ENCODE data around the gene EMC8.
"Not testable (repeated sequence)": the region's sequence is repeated elsewhere in the genome, so short reads cannot be mapped to it uniquely, and the experiment has no call there.

Gene EMC8

GRCh38 chr16:85799497-85800320, at the start of gene EMC8, which contains the start of gene COX4I1:
Gene EMC8, minus strand, starts transcription at chr16:85799544. Its CDS starts 249 bp downstream, at chr16:85799295.
Gene COX4I1, plus strand, starts transcription at chr16:85799695. Its CDS starts 1,511 bp downstream, at chr16:85801206.
- in situ Hi-C loops (cut with MboI; ENCODE audit: low sequenced_read_pairs), result loop anchor here (25.0 kb wide), 1 partner anchor 713 kb away; the partner anchor contains the start of gene FOXF1

GRCh38 chr16:85848986-85849385, 49.6 kb upstream of the EMC8 start:
- in situ Hi-C loops (cut with MboI; ENCODE audit: low sequenced_read_pairs), result no loop called here

- in situ Hi-C loops (cut with MboI; ENCODE audit: low sequenced_read_pairs), result no loop called here
Observed at GRCh38 chr16:85847681-85848601, 48.6 kb upstream of the EMC8 start.

GRCh38 chr16:85847036-85847435, 47.7 kb upstream of the EMC8 start:
- in situ Hi-C loops (cut with MboI; ENCODE audit: low sequenced_read_pairs), result no loop called here

GRCh38 chr16:85846461-85846860, 47.1 kb upstream of the EMC8 start:
- in situ Hi-C loops (cut with MboI; ENCODE audit: low sequenced_read_pairs), result no loop called here

GRCh38 chr16:85845266-85845665, 45.9 kb upstream of the EMC8 start:
- in situ Hi-C loops (cut with MboI; ENCODE audit: low sequenced_read_pairs), result no loop called here

GRCh38 chr16:85844786-85845185, 45.4 kb upstream of the EMC8 start:
- in situ Hi-C loops (cut with MboI; ENCODE audit: low sequenced_read_pairs), result no loop called here

- in situ Hi-C loops (cut with MboI; ENCODE audit: low sequenced_read_pairs), result no loop called here
Observed at GRCh38 chr16:85844169-85844481, 44.8 kb upstream of the EMC8 start.

- in situ Hi-C loops (cut with MboI; ENCODE audit: low sequenced_read_pairs), result no loop called here
Observed at GRCh38 chr16:85843471-85844168, 44.3 kb upstream of the EMC8 start.

GRCh38 chr16:85842848-85843247, 43.5 kb upstream of the EMC8 start:
- in situ Hi-C loops (cut with MboI; ENCODE audit: low sequenced_read_pairs), result no loop called here

- in situ Hi-C loops (cut with MboI; ENCODE audit: low sequenced_read_pairs), result no loop called here
Observed at GRCh38 chr16:85842435-85842834, 43.1 kb upstream of the EMC8 start.

GRCh38 chr16:85840801-85841200, 41.5 kb upstream of the EMC8 start:
- in situ Hi-C loops (cut with MboI; ENCODE audit: low sequenced_read_pairs), result no loop called here

- in situ Hi-C loops (cut with MboI; ENCODE audit: low sequenced_read_pairs), result no loop called here
Observed at GRCh38 chr16:85840395-85840794, 41.1 kb upstream of the EMC8 start.

- in situ Hi-C loops (cut with MboI; ENCODE audit: low sequenced_read_pairs), result no loop called here
Observed at GRCh38 chr16:85839681-85840240, 40.4 kb upstream of the EMC8 start.

- in situ Hi-C loops (cut with MboI; ENCODE audit: low sequenced_read_pairs), result no loop called here
Observed at GRCh38 chr16:85838876-85839585, 39.7 kb upstream of the EMC8 start.

GRCh38 chr16:85838381-85838780, 39.0 kb upstream of the EMC8 start:
- in situ Hi-C loops (cut with MboI; ENCODE audit: low sequenced_read_pairs), result no loop called here

- in situ Hi-C loops (cut with MboI; ENCODE audit: low sequenced_read_pairs), result not testable (repeated sequence)
Observed at GRCh38 chr16:85837654-85838053, 38.3 kb upstream of the EMC8 start.

- in situ Hi-C loops (cut with MboI; ENCODE audit: low sequenced_read_pairs), result no loop called here
Observed at GRCh38 chr16:85836706-85837582, 37.6 kb upstream of the EMC8 start.
